Hematopoietic multipotent progenitor cell treated with erythropoietin and hydrocortisone succinate and interleukin-3 and kit ligand, for 6 days (in vitro differentiated cells): Measurements from ENCODE around the gene GAREM1.
"Not testable (repeated sequence)": the region's sequence is repeated elsewhere in the genome, so short reads cannot be mapped to it uniquely, and the experiment has no call there.

Experiments used
- DNase-seq: peaks from one replicate; pipeline ENCODE4 v3.0.0-alpha.2; 2015

Gene GAREM1

GRCh38 chr18:32470714-32471633, at the start of gene GAREM1:
TSS of gene GAREM1 (minus strand) at chr18:32470882. CDS start at chr18:32470428, 454 bp downstream.
- peak; percentile 94 for DNase-seq

DNA sequence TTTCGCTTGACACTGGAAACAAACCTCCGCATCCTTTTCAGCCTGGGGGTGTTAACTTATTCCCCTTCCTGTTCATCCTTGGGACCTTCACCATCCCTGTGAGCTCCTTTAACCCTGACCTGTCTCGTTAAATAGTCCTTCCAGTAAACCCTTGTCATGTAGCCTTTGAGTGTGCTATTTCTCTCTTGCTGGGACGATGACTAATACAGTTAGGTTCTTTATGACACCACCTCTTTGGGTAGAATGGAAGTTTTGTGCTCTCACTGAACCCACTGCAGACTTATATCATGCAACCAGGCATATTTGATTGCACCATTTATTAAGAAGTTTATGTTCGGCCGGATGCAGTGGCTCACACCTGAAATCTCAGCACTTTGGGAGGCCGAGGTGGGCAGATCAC, 40.5 kb upstream of the GAREM1 start:
- no peak for DNase-seq

DNA sequence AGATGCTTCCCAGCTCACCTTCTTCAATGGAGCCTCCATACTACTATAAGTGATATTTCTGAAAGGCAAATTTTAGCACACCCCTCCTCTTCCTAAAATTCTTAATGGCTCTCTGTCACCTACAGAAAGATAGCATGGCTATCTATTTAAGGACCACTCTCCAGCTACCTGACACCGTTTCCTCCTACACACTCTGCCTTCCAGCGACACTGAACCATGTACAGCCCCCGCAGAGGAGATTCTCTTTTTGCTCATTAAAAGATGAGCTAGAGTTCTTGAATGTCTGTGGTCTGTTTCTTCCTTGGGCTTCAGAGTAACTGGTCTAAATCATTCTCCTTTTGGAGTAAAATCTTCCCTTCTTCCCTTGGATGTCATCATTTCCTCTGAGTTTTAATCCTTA, 38.4 kb upstream of the GAREM1 start:
- no peak for DNase-seq

DNA sequence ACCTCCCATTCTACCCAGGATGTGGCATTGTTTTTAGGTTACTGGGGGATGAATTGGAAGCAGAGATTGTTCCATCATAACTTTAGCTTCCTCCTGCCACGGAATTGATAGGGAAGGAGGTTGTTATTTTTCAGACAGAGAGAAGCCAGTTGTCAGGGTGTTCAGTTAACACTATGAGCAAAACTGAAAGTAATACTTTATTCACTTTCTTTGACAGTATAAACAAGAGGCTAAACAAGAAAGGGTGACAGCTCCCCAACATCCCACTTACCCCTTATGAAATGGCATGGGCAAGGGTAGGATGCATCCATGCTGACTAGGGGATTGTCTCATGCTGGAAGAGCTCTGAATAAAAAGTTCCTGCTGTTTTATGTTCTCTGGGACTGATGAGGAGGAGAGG, 36.4 kb upstream of the GAREM1 start:
- no peak for DNase-seq

GRCh38 chr18:32502014-32502413, 31.3 kb upstream of the GAREM1 start:
- no peak for DNase-seq

DNA sequence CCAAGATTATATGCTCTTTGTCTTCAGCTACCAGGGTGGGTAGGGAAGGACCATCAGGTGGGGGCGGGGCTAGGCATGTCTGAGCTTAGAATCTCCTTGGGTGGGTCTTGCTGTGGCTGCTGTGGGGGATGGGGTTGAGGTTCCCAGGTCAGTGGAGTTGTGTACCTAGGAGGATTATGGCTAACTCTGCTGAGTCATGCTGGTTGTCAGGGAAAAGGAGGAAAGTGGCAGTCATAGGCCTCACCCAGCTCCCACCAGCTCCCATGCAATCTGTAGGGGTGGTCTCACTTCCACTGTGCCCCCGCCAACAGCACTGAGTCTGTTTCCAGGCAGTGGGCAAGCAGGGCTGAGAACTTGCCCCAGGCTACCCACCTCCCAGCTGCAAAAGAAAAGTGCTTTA, 30.6 kb upstream of the GAREM1 start:
- not testable (repeated sequence) for DNase-seq

DNA sequence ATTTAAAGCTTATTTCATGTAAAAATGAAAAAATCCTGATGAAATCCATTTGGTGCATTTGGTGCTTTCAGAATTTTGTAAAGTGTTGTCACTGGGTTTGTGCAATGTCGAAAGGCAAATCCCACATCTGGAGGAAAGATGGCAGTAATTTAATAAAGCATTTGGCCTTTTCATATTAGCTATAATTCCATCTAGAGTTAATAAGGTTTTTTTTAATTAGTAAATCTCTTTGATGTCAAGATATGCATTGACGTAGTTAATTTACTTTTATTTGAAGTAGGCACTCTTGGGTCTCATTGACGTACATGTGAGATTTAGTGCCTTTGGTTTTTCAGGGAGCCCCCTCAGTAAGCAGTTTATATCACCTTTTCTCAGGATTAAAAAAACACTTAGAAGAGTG, 12.3 kb upstream of the GAREM1 start:
- no peak for DNase-seq

DNA sequence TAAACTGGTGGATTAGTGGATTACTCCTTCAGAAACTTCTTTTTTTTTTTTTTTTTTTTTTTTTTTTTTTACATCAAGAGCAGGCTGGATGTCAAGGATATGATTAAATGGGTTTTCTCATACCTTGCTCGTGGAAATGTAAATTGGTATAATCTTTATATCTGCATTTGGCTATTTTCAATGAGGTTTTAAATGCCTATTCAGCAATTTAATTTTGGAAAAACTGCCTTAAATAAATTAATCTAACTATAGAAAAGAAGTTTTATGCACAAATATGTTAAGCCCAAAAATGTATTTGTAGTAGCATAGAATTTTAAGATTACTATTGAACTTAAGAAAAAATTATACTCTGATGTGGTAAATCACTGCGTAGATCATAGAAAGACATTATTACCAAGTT, 11.4 kb upstream of the GAREM1 start:
- DNase-seq, result no peak

DNA sequence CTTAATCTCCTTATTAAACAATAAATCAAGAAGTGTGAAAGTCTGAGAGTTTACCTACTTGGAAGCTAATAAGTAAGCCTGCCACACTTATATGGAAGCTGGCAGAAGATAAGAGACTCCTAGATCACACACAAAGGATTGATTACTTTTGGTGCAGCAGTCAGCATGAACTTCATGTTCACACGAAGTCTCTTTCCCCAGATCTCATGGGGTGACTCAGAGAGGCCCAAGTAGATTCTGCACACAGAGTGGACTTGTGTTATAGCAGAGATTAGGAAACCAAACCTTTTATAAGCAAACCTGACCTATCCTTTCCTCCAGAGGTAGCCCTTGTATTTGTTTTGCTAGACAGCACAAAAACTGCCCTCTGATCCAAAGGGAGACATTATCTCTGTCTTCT, 9.9 kb upstream of the GAREM1 start:
- no peak for DNase-seq

DNA sequence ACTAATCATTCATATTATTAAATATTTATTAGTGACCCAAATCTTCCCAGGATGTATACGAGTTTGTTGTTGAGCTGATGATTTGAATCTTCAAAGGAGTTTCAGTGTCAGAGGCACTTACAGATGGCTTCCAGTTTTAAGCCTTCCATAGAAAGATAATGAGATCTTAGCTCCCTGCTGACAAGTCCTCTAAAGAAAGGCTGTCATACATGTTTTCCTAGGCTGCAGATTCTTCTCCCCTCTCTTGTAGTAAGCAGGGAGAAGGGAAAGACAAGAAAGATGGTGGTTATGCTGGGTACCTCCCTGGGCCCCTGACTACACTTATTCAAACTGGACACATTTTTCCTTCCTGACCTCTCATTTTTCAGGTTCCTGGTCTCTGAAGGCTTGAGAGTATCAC, 8.1 kb upstream of the GAREM1 start:
- no peak for DNase-seq

GRCh38 chr18:32478317-32478716, 7.6 kb upstream of the GAREM1 start:
- DNase-seq, result no peak

DNA sequence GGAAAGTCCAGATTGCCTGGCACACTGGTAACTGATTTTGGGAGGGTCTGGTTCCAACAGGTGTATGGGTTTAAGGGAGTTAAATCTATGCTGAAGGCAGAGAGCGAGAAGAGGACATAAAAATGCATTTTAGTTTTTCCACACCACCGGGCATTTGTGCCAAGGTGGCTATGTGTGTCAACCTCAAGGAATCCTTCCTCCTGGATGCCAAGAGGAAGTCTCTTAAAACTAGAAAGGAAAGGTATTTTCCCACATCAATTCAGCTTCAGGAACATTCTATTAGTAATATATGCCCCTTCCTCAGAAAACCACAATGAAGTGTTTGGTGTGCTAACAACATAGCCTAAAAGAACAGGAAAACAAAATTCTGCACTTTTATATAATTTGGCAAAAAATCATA, 5.4 kb upstream of the GAREM1 start:
- no peak for DNase-seq

DNA sequence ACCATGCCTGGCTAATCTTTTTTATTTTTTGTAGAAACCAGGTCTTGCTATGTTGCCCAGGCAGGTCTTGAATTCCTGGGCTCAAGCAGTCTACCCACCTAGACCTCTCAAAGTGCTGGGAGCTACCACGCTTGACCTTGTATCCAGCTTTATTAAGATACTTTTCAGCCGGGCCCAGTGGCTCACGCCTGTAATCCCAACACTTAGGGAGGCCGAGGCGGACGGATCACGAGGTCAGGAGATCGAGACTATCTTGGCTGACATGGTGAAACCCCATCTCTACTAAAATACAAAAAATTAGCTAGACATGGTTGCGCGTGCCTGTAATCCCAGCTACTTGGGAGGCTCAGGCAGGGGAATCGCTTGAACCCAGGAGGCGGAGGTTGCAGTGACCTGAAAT, 4.4 kb upstream of the GAREM1 start:
- DNase-seq, result not testable (repeated sequence)

GRCh38 chr18:32473325-32473724, 2.6 kb upstream of the GAREM1 start:
- DNase-seq, result no peak

DNA sequence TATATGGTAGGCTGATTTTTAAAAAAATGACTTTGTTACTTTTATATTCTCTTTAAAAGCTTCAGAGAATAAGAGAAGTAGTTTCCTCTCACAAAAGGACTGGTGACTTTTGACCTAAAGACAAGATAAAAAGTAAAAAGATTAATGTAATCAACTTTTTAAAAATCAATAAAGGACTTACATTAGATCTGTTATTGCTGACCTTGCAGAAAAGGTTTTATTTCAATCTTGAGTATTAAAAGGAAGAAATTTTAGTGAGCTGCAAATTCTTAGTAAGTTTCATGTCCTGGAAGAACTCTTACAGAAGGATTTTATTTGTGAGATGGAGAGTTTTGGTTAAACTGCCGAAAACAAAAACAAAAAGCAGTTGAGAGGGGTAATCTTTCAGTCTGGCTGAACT, 2.2 kb upstream of the GAREM1 start:
- DNase-seq, result no peak

- no peak for DNase-seq
Measured at GRCh38 chr18:32470460-32470713, 295 bp downstream of the GAREM1 start.

- peak; percentile 12 for DNase-seq
Measured at GRCh38 chr18:32469691-32470459, 807 bp downstream of the GAREM1 start.

GRCh38 chr18:32469190-32469651, 1.5 kb downstream of the GAREM1 start:
- peak; percentile 9 for DNase-seq

GRCh38 chr18:32468147-32468845, 2.4 kb downstream of the GAREM1 start:
- no peak for DNase-seq

- DNase-seq, result no peak
Measured at GRCh38 chr18:32461709-32462272, 8.9 kb downstream of the GAREM1 start.

GRCh38 chr18:32460171-32460731, 10.4 kb downstream of the GAREM1 start:
- no peak for DNase-seq

DNA sequence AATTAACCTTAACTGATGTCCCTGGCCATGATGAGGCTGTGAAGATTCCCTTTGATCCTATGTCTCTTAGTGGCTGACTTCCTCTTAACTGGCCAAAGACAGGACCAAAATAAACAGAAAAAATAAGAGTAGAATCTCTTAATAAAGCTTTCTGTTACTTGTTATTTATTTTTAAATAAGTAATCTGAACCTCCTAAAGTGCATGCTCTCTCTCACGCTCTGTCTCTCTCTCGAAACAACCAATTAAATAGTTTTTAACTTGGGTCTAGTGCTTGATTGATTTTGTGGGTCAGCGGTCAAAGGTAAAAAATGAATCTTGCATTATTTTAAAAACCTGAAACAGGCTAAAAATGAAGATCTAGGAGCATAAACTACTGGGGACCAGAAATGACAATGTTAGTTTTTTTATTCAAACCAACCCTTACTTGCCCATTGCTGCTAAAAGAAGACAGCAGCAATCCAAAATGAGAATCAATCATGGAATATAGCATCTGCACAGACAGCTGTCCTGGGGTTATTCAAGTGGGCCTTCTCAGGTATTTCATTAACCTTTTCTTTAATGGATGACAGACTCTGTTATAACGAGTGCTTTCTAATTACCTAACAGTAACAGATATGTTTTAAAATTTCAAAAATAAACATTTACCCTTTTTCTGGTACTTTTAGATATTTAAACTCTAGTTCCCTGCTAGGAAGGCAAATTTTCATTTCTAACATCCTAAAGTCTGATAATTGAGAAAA, 11.2 kb downstream of the GAREM1 start:
- DNase-seq, result no peak
